Upper lobe of left lung (tissue), 4 donors: ENCODE data around the gene VASP.

Source experiments
- CTCF ChIP-seq, 6 experiments: fragments of 450-650 bp in 4 of 6; fragments of 200-600 bp in 2 of 6; sonication (generic) in 2 of 6; IDR thresholded peaks; one replicate each; pipeline ENCODE4 v1.5.1; 2016 to 2019; ENCODE audit warnings: antibody characterized with exemption in 6 of 6
- POLR2AphosphoS5 ChIP-seq, 2 donors: sonication (generic); formaldehyde crosslinking; IDR thresholded peaks; one replicate each; pipeline ENCODE4 v1.5.1; 2017; ENCODE audit warnings: antibody characterized with exemption in 2 of 2

DNA sequence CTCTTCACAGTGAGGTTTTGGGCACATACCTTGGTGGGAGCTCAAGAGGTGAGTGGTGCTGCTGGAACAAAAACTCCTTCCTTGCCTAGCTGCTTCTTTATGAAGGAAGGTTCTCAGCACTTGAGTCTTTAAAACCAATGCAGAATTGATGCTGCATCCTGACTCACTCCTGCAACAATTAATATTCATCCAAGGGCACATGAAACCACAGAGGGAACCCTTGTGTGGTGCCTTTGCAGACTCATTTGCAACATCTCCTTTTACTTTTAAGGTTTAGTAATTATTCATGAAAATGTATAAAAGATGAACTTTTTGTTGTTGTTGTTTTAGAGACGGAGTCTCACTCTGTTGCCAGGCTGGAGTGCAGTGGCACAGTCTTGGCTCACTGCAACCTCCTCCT, 47.2 kb downstream of the VASP start:
- no peak for TF ChIP-seq POLR2AphosphoS5 (IDR thresholded peaks at IDR 0.05)
- TF ChIP-seq CTCF (IDR thresholded peaks at IDR 0.05): no peak
